ENCODE data around the gene GPATCH8. TPM values are rescaled to one million over a fixed set of nuclear protein-coding genes. Genes with fewer than 3 reads are reported as not detected.

The GPATCH8 gene
- total and polyA plus RNA-seq, 8 donors: 5.2 to 58.2 (median 19.5) TPM

GRCh38 chr17:44362459-44362948 lies 140.7 kb downstream of the GPATCH8 start:
- H3K4me3 ChIP-seq: peak overlapping the region; percentile 57 to 81 (median 68)
- intact Hi-C loops (cut with DNase I; ENCODE audit: low total_unique reads): no loop called here
- TF ChIP-seq EP300 (IDR thresholded peaks at IDR 0.05) (no peak), POLR2A (IDR thresholded peaks at IDR 0.05) (no peak), CTCF (IDR thresholded peaks at IDR 0.05) (no peak), POLR2AphosphoS5 (IDR thresholded peaks at IDR 0.05) (no peak)

GRCh38 chr17:44361292-44362260 lies 141.6 kb downstream of the GPATCH8 start:
- no peak overlapping the region for H3K27ac ChIP-seq
- H3K9me3 ChIP-seq: no peaks in the 10 kb centered on the region
- peak in 1 of 2 donors; percentile 56 for DNase-seq
- intact Hi-C loops (cut with DNase I; ENCODE audit: low total_unique reads): no loop called here
- H3K27me3 ChIP-seq: peaks cover 0 to 57% (median 15%) of the 10 kb centered on the region in 3 donors
- 47 to 53% (median 49%) methylated on average over 10 to 11 of the region's 11 CpGs for WGBS, 5 donors
- H3K36me3 ChIP-seq: no peaks in the 10 kb centered on the region
- TF ChIP-seq POLR2A (IDR thresholded peaks at IDR 0.05) (no peak), POLR2AphosphoS5 (IDR thresholded peaks at IDR 0.05) (no peak), EP300 (IDR thresholded peaks at IDR 0.05) (no peak), CTCF (IDR thresholded peaks at IDR 0.05) (no peak)
- peaks cover 18 to 41% (median 31%) of the 10 kb centered on the region in 4 donors for H3K4me1 ChIP-seq
- no peak overlapping the region for H3K4me3 ChIP-seq

More at GRCh38 chr17:44362459-44362948, 140.7 kb downstream of the GPATCH8 start:
- Histone ChIP-seq H3K36me3 (no peaks in the 10 kb centered on the region), H3K27ac (peak overlapping the region in 1 of 5 donors; percentile 77), H3K9me3 (no peaks in the 10 kb centered on the region), H3K27me3 (peaks cover 0 to 57% (median 15%) of the 10 kb centered on the region in 3 donors), H3K4me1 (peaks cover 18 to 41% (median 31%) of the 10 kb centered on the region in 4 donors)
- WGBS, 5 donors: 19 to 25% (median 20%) methylated on average over 6 to 11 of the region's 11 CpGs
- peak in 1 of 2 donors; percentile 63 for DNase-seq

- no peak for TF ChIP-seq POLR2AphosphoS5 (IDR thresholded peaks at IDR 0.05)
- no peak for TF ChIP-seq POLR2A (IDR thresholded peaks at IDR 0.05)
- no peak for TF ChIP-seq EP300 (IDR thresholded peaks at IDR 0.05)
- no peak for TF ChIP-seq CTCF (IDR thresholded peaks at IDR 0.05)
- 32 to 57% (median 42%) methylated on average over 2 to 5 of the region's 5 CpGs for WGBS, 5 donors
- intact Hi-C loops (cut with DNase I; ENCODE audit: low total_unique reads): no loop called here
- peaks cover 0 to 53% (median 15%) of the 10 kb centered on the region in 3 donors for H3K27me3 ChIP-seq
- no peak overlapping the region for H3K27ac ChIP-seq
- H3K4me1 ChIP-seq: peaks cover 18 to 41% (median 31%) of the 10 kb centered on the region in 4 donors
- DNase-seq: peak in 1 of 2 donors; percentile 89
- H3K9me3 ChIP-seq: no peaks in the 10 kb centered on the region
- H3K36me3 ChIP-seq: no peaks in the 10 kb centered on the region
- H3K4me3 ChIP-seq: no peak overlapping the region
Measured at GRCh38 chr17:44360826-44361225, 142.4 kb downstream of the GPATCH8 start.

GRCh38 chr17:44360144-44360533 lies 143.1 kb downstream of the GPATCH8 start:
- intact Hi-C loops (cut with DNase I; ENCODE audit: low total_unique reads): no loop called here
- no peak overlapping the region for H3K4me3 ChIP-seq
- no peak for TF ChIP-seq POLR2A (IDR thresholded peaks at IDR 0.05)
- no peak for TF ChIP-seq CTCF (IDR thresholded peaks at IDR 0.05)
- TF ChIP-seq EP300 (IDR thresholded peaks at IDR 0.05): no peak
- TF ChIP-seq POLR2AphosphoS5 (IDR thresholded peaks at IDR 0.05): no peak
- no peaks in the 10 kb centered on the region for H3K36me3 ChIP-seq
- no peak for DNase-seq
- no peak overlapping the region for H3K27ac ChIP-seq
- peaks cover 0 to 51% (median 15%) of the 10 kb centered on the region in 3 donors for H3K27me3 ChIP-seq
- peaks cover 18 to 41% (median 31%) of the 10 kb centered on the region in 4 donors for H3K4me1 ChIP-seq
- H3K9me3 ChIP-seq: no peaks in the 10 kb centered on the region
- WGBS, 5 donors: 38 to 68% (median 59%) methylated on average over 6 of the region's 6 CpGs
